K562 (cell line): ENCODE results near the gene SGK1. TPM values are rescaled to one million over a fixed set of nuclear protein-coding genes. Genes with fewer than 3 reads are reported as not detected.
A peak's percentile ranks its signal among the peaks of the same experiment; 100 is the strongest.

Experiments used
- CBX3 ChIP-seq, 2 experiments: IDR thresholded peaks; 1 replicate in 1 of 2; 2 replicates in 1 of 2; pipeline ENCODE4 v1.6.1; 2012; ENCODE audit warnings: inconsistent platforms in 2 of 2, low read length in 2 of 2, borderline replicate concordance in 1 of 2, control low read depth in 1 of 2
- CBX8 ChIP-seq: fragments of 200-600 bp; sonication (generic); IDR thresholded peaks from 2 replicates; pipeline ENCODE4 v1.6.1; 2012; ENCODE audit warnings: borderline replicate concordance, mixed run types, low read depth, mild to moderate bottlenecking, moderate library complexity, mixed read lengths, low read length, control low read depth, inconsistent platforms; ENCODE audit not compliant: poor library complexity, severe bottlenecking; ENCODE audit errors: extremely low read depth
- DPF2 ChIP-seq: fragments of 450-650 bp; IDR thresholded peaks from 2 replicates; pipeline ENCODE4 v1.6.1; 2016
- GABPB2 ChIP-seq: fragments of 250-450 bp; sonication (Bioruptor Pico); conservative IDR thresholded peaks from 2 replicates; pipeline ENCODE4 v1.5.1; 2021; ENCODE audit warnings: mild to moderate bottlenecking
- HDAC2 ChIP-seq: fragments of 450-650 bp; IDR thresholded peaks from 2 replicates; pipeline ENCODE4 v1.6.1; 2016; ENCODE audit warnings: mild to moderate bottlenecking
- HDAC6 ChIP-seq: IDR thresholded peaks from 2 replicates; pipeline ENCODE4 v1.6.1; 2012; ENCODE audit warnings: low read depth, mild to moderate bottlenecking, control low read depth, inconsistent platforms, low read length, moderate library complexity
- MYNN ChIP-seq, 2 experiments: sonication (generic); formaldehyde crosslinking in 1 of 2; IDR thresholded peaks; 2 replicates each; pipeline versions ENCODE4 v1.5.0 to v1.6.1; 2016 to 2020; ENCODE audit warnings: antibody characterized with exemption in 1 of 2, missing genetic modification reagents in 1 of 2
- NR2C2 ChIP-seq, 2 experiments: fragments of 200-800 bp in 1 of 2; sonication (Bioruptor generic) in 1 of 2; sonication (generic) in 1 of 2; formaldehyde crosslinking in 1 of 2; IDR thresholded peaks; 2 replicates each; pipeline versions ENCODE4 v1.6.1 to v1.8.0; 2016 to 2022; ENCODE audit warnings: mild to moderate bottlenecking in 1 of 2, missing compliant biosample characterization in 1 of 2, missing genetic modification characterization in 1 of 2, missing genetic modification reagents in 1 of 2
- PHF21A ChIP-seq: fragments of 450-650 bp; IDR thresholded peaks from 2 replicates; pipeline ENCODE4 v1.6.1; 2017; ENCODE audit warnings: low read depth, borderline replicate concordance
- RB1 ChIP-seq: fragments of 450-650 bp; IDR thresholded peaks from 2 replicates; pipeline ENCODE4 v1.6.1; 2017; ENCODE audit warnings: low read depth, mild to moderate bottlenecking
- RFX1 ChIP-seq: fragments of 450-650 bp; IDR thresholded peaks from 2 replicates; pipeline ENCODE4 v1.6.1; 2016; ENCODE audit warnings: mild to moderate bottlenecking, moderate library complexity
- SIN3A ChIP-seq, 2 experiments: fragments of 150-350 bp in 1 of 2; IDR thresholded peaks; 2 replicates each; pipeline ENCODE4 v1.6.1; 2011 to 2016; ENCODE audit warnings: borderline replicate concordance in 2 of 2, low read depth in 2 of 2, low read length in 2 of 2, mild to moderate bottlenecking in 2 of 2, moderate library complexity in 2 of 2; ENCODE audit not compliant: control insufficient read depth in 1 of 2
- SMAD4 ChIP-seq: fragments of 250-450 bp; sonication (Bioruptor Pico); conservative IDR thresholded peaks from 2 replicates; pipeline ENCODE4 v1.8.0; 2021; ENCODE audit warnings: inconsistent platforms, mild to moderate bottlenecking, moderate library complexity
- SRF ChIP-seq, 2 experiments: fragments of 250-450, 450-650 bp in 1 of 2; sonication (Bioruptor Pico) in 1 of 2; sonication (generic) in 1 of 2; formaldehyde crosslinking; IDR thresholded peaks; 2 replicates each; pipeline versions ENCODE4 v1.5.0 to v1.5.1; 2020 to 2022; ENCODE audit warnings: mild to moderate bottlenecking in 1 of 2, missing genetic modification reagents in 1 of 2
- TARDBP ChIP-seq: fragments of 450-650 bp; IDR thresholded peaks from 2 replicates; pipeline ENCODE4 v1.6.1; 2016
- TCF7 ChIP-seq: sonication (generic); IDR thresholded peaks from 2 replicates; pipeline ENCODE4 v1.6.1; 2016; ENCODE audit warnings: antibody characterized with exemption, borderline replicate concordance
- THAP7 ChIP-seq: fragments of 250-450 bp; sonication (Bioruptor Pico); IDR thresholded peaks from 2 replicates; pipeline ENCODE4 v1.5.0; 2021
- ZNF41 ChIP-seq: fragments of 250-450 bp; sonication (Bioruptor Pico); conservative IDR thresholded peaks from 2 replicates; pipeline ENCODE4 v1.4.0; 2020; ENCODE audit warnings: mild to moderate bottlenecking
- ZNF589 ChIP-seq: fragments of 200-800 bp; sonication (Bioruptor generic); IDR thresholded peaks from 2 replicates; pipeline ENCODE4 v1.6.1; 2016; ENCODE audit warnings: low read depth, missing genetic modification characterization, missing compliant biosample characterization
- polyA plus RNA-seq, 8 experiments: library from polyadenylated mRNA; depleted of rRNA in 4 of 8; stranded (reverse) in 5 of 8; unstranded in 3 of 8; fragments of >200 nt; fragmentation: Nextera tagmentation in 2 of 8; fragmentation: Illumina TruSeq in 1 of 8; extraction: Ambion mirVana in 2 of 8; extraction: Trizol in 1 of 8; gene quantifications; 2 replicates each; pipeline versions ENCODE4 v1.2.1 to v1.2.3, GENCODE V29; 2011 to 2014; ENCODE audit warnings: inconsistent platforms in 1 of 8, missing spikeins in 1 of 8
- total RNA-seq, 7 experiments: library from RNA; depleted of rRNA in 6 of 7; stranded (reverse); fragments of >200 nt in 6 of 7; fragmentation: Illumina TruSeq in 2 of 7; extraction: Trizol in 2 of 7; gene quantifications; 2 replicates each; pipeline versions ENCODE4 v1.2.1 to v1.2.3, GENCODE V29; 2011 to 2021; ENCODE audit warnings: low replicate concordance in 1 of 7
- TF ChIP-seq, protein P1 (sequence below), 2 experiments: fragments of 450-650 bp in 1 of 2; IDR thresholded peaks; 2 replicates each; pipeline ENCODE4 v1.6.1; 2011 to 2017; ENCODE audit warnings: low read depth in 2 of 2, antibody characterized with exemption in 1 of 2, borderline replicate concordance in 1 of 2, low read length in 1 of 2, mild to moderate bottlenecking in 1 of 2, mixed read lengths in 1 of 2; ENCODE audit not compliant: control insufficient read depth in 1 of 2
- TF ChIP-seq, protein P2 (sequence below): IDR thresholded peaks from 2 replicates; pipeline ENCODE4 v1.6.1; 2014; ENCODE audit warnings: antibody characterized with exemption

SGK1 gene
- total and polyA plus RNA-seq, 9 of the 15 experiments (the other 6 are each of a cell fraction or from before 2014, with no cell fraction given) = 3.5 to 7.2 (median 3.9) TPM

- TF ChIP-seq CBX8 = no peak
- no peak for TF ChIP-seq CBX3 (IDR thresholded peaks at IDR 0.05; ENCODE audit: borderline replicate concordance in 1 of 2, low read length in 2 of 2)
- no peak for TF ChIP-seq TARDBP
- TF ChIP-seq, protein P1, sequence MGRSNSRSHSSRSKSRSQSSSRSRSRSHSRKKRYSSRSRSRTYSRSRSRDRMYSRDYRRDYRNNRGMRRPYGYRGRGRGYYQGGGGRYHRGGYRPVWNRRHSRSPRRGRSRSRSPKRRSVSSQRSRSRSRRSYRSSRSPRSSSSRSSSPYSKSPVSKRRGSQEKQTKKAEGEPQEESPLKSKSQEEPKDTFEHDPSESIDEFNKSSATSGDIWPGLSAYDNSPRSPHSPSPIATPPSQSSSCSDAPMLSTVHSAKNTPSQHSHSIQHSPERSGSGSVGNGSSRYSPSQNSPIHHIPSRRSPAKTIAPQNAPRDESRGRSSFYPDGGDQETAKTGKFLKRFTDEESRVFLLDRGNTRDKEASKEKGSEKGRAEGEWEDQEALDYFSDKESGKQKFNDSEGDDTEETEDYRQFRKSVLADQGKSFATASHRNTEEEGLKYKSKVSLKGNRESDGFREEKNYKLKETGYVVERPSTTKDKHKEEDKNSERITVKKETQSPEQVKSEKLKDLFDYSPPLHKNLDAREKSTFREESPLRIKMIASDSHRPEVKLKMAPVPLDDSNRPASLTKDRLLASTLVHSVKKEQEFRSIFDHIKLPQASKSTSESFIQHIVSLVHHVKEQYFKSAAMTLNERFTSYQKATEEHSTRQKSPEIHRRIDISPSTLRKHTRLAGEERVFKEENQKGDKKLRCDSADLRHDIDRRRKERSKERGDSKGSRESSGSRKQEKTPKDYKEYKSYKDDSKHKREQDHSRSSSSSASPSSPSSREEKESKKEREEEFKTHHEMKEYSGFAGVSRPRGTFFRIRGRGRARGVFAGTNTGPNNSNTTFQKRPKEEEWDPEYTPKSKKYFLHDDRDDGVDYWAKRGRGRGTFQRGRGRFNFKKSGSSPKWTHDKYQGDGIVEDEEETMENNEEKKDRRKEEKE (IDR thresholded peaks at IDR 0.05; ENCODE audit: borderline replicate concordance in 1 of 2, control insufficient read depth in 1 of 2, low read depth in 2 of 2, low read length in 1 of 2) = no peak
- no peak for TF ChIP-seq RB1
- no peak for TF ChIP-seq SIN3A (IDR thresholded peaks at IDR 0.05; ENCODE audit: borderline replicate concordance in 2 of 2, control insufficient read depth in 1 of 2, low read depth in 2 of 2, low read length in 2 of 2)
- TF ChIP-seq DPF2 = no peak
- TF ChIP-seq SRF (CRISPR knock-in tag; IDR thresholded peaks at IDR 0.05) = peak in 1 of 2 experiments; percentile 48; a peak in 1 of 4 replicates
- no peak for TF ChIP-seq SMAD4 (CRISPR knock-in tag)
- TF ChIP-seq HDAC2 = no peak
- no peak for TF ChIP-seq NR2C2 (CRISPR knock-in tag; IDR thresholded peaks at IDR 0.05)
- peak; percentile 79 for TF ChIP-seq NR2C2 (tag; IDR thresholded peaks at IDR 0.05)
- TF ChIP-seq ZNF41 (CRISPR knock-in tag) = no peak
- peak; percentile 59; the same call in 1 of the 2 replicates for TF ChIP-seq MYNN (IDR thresholded peaks at IDR 0.05)
- TF ChIP-seq MYNN (CRISPR knock-in tag; IDR thresholded peaks at IDR 0.05) = no peak
- no peak for TF ChIP-seq TCF7
- peak; percentile 45; the same call in 1 of the 2 replicates for TF ChIP-seq RFX1
- TF ChIP-seq HDAC6 = no peak
- TF ChIP-seq ZNF589 = no peak
- TF ChIP-seq GABPB2 (CRISPR knock-in tag) = no peak
- no peak for TF ChIP-seq PHF21A
- no peak for TF ChIP-seq THAP7 (CRISPR knock-in tag)
- TF ChIP-seq, protein P2, sequence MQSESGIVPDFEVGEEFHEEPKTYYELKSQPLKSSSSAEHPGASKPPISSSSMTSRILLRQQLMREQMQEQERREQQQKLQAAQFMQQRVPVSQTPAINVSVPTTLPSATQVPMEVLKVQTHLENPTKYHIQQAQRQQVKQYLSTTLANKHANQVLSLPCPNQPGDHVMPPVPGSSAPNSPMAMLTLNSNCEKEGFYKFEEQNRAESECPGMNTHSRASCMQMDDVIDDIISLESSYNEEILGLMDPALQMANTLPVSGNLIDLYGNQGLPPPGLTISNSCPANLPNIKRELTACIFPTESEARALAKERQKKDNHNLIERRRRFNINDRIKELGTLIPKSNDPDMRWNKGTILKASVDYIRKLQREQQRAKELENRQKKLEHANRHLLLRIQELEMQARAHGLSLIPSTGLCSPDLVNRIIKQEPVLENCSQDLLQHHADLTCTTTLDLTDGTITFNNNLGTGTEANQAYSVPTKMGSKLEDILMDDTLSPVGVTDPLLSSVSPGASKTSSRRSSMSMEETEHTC = no peak
Measured at GRCh38 chr6:134288538-134289203, 29.2 kb downstream of the SGK1 start (continued).
